Hematopoietic multipotent progenitor cell treated with erythropoietin and hydrocortisone succinate and interleukin-3 and kit ligand, for 4 days (in vitro differentiated cells): Measurements from ENCODE around the gene STK36.
A peak's percentile ranks its signal among the peaks of the same experiment; 100 is the strongest.

Source experiments
- DNase-seq: peaks from one replicate; pipeline ENCODE4 v3.0.0-alpha.2; 2015

STK36 gene

GRCh38 chr2:218662377-218662776, 9.5 kb upstream of the STK36 start:
- no peak for DNase-seq

DNA sequence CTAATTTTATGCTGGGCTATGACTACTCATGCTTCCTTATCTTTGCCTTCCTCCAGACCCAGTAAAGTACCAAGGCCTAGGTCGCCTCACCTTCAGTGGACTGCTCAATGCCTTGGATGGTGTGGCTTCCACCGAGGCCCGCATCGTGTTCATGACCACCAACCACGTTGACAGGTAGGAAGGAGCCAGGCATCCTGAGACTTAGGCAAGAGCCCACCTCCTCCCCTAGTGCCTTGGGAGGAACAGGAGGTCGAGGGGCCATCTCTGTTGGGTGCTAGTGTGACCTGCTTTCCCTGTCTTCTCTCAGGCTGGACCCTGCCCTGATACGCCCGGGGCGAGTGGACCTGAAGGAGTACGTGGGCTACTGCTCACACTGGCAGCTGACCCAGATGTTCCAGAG, 9.1 kb upstream of the STK36 start:
- no peak for DNase-seq

DNA sequence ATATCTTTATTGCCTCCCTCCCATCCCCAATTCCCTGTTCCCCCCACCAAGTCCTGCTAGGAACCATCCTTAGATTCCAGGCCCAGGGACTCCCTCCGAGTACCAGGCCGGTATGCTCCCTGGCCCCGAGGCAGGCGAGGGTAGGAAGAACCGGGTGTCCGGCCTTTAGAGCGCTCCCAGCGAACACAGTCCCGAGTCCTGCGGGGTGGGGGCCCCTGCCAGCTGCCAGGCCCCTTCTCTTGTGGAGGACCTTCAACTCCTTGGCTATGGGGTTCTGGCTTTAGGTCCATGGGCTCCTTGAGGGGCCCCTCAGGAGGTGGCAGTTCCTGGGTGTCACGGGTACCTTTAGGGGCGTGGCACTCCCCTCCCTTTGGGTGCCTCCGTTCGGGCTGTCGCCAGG, 8.0 kb upstream of the STK36 start:
- no peak for DNase-seq

- DNase-seq, result no peak
These were observed 7.2 kb upstream of the STK36 start for GRCh38 chr2:218664653-218665052.

- peak; percentile 33 for DNase-seq
These were observed 711 bp upstream of the STK36 start for GRCh38 chr2:218671097-218671653.

DNA sequence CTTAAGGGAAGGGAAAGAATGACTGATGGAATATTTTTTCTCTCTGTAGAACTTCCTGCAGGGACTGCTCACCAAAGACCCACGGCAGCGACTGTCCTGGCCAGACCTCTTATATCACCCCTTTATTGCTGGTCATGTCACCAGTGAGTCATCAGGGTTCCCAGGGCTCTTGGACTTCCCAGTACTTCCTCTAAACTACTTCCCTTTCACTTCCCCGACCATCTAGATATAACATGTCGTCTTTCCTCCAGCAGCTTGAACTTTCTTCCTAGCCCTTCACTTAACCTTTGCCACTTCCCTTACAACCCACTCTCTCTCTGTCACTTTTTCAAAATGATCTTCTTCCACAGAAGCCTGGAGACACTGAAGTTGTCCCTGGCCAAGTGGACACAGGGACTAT, 7.2 kb downstream of the STK36 start:
- DNase-seq, result no peak

- DNase-seq, result no peak
These were observed 8.2 kb downstream of the STK36 start for GRCh38 chr2:218680061-218680460.

GRCh38 chr2:218687400-218688060, 15.6 kb downstream of the STK36 start:
- peak; percentile 93 for DNase-seq

DNA sequence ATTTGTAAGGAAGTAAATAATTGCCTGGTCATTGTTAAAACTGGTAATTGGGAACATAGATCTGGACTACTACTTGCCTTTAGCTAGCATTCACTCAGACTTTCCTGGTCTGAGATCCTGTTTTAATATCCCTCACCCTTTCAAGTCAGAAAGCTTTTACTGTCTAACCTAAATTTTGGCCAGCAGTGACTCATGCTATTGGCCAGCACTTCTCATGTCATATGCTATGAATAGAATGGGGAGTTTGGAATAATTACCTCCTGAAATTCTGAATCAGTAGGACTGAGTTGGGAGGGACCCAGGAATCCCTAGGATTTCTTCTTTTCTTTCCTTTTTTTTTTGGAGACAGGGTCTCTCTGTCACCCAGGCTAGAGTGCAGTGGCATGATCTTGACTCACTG, 19.3 kb downstream of the STK36 start:
- no peak for DNase-seq

DNA sequence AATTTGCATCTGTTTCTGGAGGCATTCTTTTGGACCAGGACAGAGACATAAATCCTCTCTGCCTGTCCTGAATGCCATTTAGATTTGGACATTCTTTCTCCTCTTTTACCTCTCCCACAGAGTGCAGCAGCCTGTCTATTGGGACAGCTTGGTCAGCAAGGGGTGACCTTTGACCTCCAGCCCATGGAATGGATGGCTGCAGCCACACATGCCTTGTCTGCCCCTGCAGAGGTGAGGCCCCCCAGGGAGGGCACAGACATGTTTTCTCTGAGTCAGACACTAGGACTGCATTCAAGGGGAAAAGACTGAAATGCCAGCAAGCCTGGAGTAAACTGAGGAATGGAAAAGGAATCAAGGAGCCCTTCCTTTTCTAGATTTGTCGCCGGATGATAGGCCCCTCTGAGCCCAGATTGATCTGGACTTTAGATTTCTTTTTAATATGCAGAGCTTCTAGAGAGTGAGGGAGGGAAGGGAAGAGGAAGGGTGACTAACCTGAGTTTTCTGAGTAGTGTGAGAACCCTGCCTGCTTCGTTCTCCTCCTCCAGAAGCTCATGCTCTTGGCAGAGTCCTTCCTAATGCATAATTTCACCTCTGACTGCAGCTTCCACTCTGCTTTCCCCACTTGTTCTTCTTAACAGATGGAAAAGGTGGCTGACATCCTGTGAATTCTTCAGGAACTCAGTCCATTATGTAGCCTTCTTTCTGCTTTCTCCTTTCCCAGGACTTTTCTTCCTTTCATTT, 22.7 kb downstream of the STK36 start:
- no peak for DNase-seq

GRCh38 chr2:218698885-218699284, 27.0 kb downstream of the STK36 start:
- no peak for DNase-seq

- DNase-seq, result no peak
These were observed 29.9 kb downstream of the STK36 start for GRCh38 chr2:218701806-218702205.

GRCh38 chr2:218703341-218703740, 31.5 kb downstream of the STK36 start:
- no peak for DNase-seq

DNA sequence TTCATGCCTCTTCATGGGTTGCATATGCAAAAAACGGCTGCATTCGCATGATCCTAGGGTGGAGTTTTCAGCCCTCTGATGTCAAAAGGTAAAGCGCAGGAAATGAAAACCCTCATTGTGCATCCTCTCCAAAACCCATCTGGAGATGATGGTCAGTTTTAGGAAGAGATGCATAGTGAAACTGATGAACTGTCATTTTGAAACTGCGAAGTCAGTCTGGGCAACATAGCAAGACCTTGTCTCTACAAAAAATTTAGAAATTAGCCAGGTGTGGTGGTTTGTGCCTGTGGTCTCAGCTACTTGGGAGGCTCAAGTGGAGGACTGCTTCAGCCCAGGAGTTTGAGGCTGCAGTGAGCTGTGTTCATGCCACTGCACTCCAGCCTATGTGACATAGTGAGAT, 36.2 kb downstream of the STK36 start:
- DNase-seq, result no peak

- no peak for DNase-seq
These were observed 38.0 kb downstream of the STK36 start for GRCh38 chr2:218709908-218710307.

DNA sequence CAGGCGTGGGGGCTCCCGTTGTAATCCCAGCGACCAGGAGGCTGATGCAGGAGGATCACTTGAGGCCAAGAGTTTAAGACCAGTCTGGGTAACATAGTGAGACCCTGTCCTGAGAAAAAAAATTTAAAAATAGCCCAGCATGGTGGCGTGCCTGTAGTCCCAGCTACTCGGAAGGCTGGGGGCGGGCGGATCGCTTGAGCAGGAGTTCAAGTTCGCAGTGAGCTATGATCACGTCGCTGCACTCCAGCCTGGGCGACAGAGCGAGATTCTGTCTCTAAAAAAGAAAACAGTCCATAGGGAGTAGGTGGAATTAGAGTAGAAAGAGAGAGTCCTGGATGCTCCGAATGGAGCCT, 38.4 kb downstream of the STK36 start:
- DNase-seq, result no peak

DNA sequence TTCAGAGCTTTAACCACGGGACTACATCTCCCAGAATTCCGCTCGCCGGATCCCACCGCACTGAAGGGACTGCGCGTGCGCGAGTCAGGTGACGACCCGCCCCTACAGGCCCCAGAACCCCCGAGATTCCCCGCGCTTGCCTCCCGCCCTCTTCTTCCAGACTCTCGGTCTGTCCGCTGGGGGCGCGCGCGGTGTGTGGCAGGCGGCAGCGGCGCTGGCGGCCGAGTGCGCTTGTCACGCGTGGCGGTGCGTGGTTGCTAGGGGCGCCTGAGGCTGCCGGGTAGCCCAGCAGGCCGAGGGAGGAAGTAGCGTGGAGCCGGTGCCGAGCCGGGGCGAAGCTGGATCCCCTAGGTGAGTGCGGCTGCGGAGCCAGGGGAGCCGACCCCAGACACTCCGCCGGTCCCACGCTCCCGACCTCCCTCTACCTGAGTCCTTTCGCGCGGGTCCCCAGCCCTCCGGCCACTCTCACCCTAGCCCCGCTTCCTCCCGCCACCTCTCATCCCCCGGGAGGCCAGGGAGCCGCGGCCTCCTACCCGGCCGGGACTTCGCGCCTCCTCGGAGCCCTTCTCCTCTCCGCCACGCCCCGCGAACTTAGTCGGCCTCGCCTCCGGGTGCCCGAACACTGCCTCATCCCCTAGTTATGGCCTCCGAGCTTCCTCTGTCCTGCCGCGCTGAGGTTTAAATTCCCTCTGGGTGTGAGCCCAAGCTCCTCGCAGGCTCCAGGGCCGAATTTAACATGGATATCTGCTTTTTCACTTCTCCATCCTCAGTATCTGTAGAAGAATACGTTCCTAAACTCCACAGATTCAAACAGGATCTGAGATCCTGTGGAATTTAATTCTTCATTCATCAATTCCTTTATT, 39.0 kb downstream of the STK36 start, which contains the start of gene TTLL4:
Gene TTLL4, plus strand, starts transcription at position 149 of the 863 bp plus-strand sequence. CDS start 26,842 bp downstream, outside the sequence.
- DNase-seq, result peak; percentile 99

DNA sequence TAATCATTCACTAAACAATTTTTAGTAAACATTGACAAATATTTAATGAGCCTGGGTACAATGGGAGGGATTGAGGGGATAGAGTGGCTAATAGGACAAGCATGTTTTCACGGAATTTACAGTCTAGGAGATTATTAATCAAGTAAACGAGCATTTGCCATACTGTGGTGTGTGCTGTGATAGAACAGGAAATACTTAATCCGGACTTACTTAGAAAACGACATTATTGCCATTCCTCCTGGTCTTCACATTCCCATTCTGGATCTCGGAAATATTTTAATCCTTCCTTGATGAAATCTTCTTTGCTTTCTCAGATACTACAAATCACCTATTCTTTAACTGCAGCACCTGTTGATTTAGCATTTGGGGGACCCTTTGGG, 39.7 kb downstream of the STK36 start:
- peak; percentile 31 for DNase-seq

DNA sequence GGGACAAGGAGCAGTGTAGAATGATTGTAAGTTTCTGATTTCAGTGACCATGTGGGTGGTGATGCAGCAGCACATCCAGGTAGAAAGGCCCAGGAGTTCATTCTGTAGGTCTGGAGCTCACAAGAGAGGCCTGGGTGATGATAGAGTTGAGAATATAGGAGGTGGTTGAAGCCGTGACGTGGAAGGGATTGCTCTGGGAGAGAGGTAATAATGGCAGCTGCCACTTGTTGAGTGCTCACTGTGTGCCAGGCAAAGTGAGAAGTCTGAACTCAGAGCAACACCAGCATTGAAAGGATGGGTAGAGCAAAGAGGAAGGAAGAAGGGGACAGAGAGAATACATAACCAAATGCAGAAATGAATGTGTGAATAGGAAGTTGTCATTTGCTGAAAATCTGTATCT, 42.0 kb downstream of the STK36 start:
- DNase-seq, result no peak

DNA sequence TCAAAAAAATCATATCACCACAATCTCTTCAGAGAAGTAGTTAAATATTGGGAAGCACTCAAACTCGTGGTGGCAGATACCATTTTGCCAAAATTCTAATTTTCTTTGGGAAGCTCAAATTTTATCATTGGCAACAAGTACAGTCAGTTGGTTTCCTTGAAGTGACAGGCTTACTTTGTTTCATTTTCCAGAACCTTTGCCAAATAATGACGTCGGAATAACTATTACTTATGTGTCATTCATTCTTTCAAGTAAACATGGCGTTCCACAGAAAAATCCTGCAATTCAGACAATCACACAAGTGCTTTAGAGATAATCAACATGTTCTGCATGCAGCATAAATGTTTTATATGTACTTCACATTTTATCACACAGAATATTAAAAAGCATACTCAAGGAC, 44.2 kb downstream of the STK36 start:
- no peak for DNase-seq

- no peak for DNase-seq
These were observed 45.4 kb downstream of the STK36 start for GRCh38 chr2:218717262-218717661.

GRCh38 chr2:218718058-218718457, 46.2 kb downstream of the STK36 start:
- no peak for DNase-seq

GRCh38 chr2:218719457-218719856, 47.6 kb downstream of the STK36 start:
- no peak for DNase-seq
